ENCODE results near the gene PPP2R5A. TPM values are rescaled to one million over a fixed set of nuclear protein-coding genes. Genes with fewer than 3 reads are reported as not detected.

The PPP2R5A gene
- total RNA-seq = 40.4 and 42.1 TPM in 2 replicates

DNA sequence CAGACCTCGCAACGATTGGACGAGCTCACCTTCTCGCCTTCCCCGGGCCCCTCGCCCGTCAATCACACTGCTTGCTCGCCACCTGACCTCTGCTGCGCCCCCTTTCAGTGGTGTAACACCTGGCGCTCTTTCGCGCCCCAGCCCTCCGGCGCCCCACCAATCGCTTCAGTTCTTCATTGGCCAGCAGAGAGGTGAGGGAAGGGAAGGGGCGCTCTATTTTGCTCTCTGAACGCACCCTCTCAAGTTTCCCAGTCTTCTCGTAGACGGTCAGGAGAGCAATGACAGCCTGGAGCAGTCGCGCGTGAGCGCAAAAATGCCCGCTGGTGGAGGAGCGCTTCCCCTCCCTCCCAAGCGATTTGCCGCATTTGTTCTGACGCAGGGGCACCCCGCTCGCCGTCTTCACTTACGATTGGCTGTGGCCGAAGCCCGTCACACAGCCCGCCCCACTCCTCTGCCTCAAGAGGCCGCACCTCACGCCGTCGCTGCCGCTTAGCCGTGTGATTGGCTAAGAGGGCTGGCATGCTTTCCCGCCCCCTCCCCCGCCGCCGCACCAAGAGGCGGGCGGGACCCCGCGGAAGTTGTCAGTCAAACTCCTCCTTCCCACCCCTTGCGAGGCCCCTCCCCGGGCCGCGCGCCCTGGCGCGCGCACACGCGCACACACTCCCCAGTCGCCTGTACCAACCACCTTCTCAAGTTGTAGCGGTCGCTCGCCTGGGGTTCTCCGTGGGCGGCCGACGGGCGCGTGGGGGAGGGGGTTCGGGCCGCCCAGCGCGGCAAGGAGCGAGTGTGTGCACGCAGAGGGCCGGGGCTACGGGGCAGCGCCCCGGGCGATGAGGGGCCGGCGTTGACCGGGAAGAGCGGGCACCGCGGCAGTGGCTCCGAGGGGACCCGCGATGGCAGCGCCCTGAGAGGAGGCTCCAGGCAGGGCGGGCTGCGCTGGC lies at the start of gene PPP2R5A:
TSS of gene PPP2R5A (plus strand) at position 667 of the 941 bp plus-strand sequence. CDS start 701 bp downstream, outside the sequence.
- no peaks in the 10 kb centered on the region for H3K27me3 Mint-ChIP-seq (ENCODE audit: low read depth)
- H3K4me3 Mint-ChIP-seq (ENCODE audit: low read depth) = peak within 1 kb of the TSS; percentile 98
- peak within 1 kb of the TSS; percentile 97 for H3K27ac Mint-ChIP-seq
- H3K36me3 Mint-ChIP-seq (ENCODE audit: low read depth) = no peaks in the 10 kb centered on the region
- peaks cover 27% of the 10 kb centered on the region for H3K4me1 Mint-ChIP-seq (ENCODE audit: low read depth)
- H3K9me3 Mint-ChIP-seq = no peaks in the 10 kb centered on the region
- DNase-seq (ENCODE audit: low spot score) = peak; percentile 99
- intact Hi-C loops (cut with micrococcal nuclease) = loop anchor here (1.0 to 10.0 kb wide), 6 partner anchors 53 to 450 kb away; partner anchors contain the start of genes DTL, INTS7 and LPGAT1

DNA sequence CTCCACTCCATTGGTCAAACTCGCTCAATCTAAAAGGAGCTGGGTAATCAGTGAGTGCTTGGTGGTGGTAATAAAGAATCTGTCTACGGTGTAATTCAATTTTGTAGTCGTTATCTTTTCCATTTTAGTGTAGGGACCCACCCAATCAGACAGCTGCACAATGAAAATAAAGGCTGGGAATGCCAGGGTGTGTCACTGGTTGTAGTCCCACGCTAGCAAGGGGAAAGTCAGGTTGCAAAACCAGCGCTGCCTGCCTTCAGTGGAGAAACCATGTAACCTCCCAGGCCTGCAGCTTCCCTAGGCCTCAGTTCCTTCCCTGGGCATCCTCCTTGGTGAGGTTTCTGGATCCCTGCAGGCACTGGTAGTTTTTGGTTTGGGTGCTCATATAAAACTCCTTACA lies 49.4 kb upstream of the PPP2R5A start:
- Mint-ChIP-seq H3K9me3 (no peaks in the 10 kb centered on the region), H3K27me3 (ENCODE audit: low read depth) (no peaks in the 10 kb centered on the region), H3K27ac (no peak overlapping the region), H3K36me3 (ENCODE audit: low read depth) (no peaks in the 10 kb centered on the region), H3K4me3 (ENCODE audit: low read depth) (no peak overlapping the region), H3K4me1 (ENCODE audit: low read depth) (peaks cover 43% of the 10 kb centered on the region)
- no peak for DNase-seq (ENCODE audit: low spot score)
- intact Hi-C loops (cut with micrococcal nuclease) = loop anchor here (2.0 to 5.0 kb wide), 2 partner anchors 17 to 114 kb away; no protein-coding TSS in a partner anchor

DNA sequence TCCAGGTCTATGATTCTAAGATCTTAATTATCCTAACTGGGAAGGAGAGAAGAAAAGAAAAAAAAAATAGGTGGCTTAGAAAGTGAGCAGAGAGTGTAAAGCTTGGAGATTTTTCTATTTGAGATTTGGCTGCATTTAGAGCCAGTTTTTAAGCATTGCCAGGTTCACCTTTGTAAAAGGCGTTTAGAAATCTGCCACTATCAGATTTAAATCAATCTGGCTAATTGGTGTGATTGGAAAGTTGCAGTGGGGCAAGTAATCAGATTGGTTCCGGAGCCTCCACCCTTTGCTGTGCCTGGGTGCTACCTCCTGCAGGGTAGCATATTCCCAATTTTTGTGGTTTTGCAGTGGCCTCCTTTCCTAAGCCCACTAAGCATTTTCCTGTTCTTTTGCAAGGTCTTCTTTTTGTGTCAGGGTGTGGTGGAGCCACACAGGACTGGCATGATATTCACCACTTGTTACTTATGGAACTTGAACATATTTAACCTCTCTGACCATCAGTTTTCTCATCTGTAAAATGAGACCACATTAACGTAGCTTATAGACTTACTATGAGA lies 48.5 kb upstream of the PPP2R5A start:
- Mint-ChIP-seq H3K4me3 (ENCODE audit: low read depth) (no peak overlapping the region), H3K27me3 (ENCODE audit: low read depth) (no peaks in the 10 kb centered on the region), H3K36me3 (ENCODE audit: low read depth) (no peaks in the 10 kb centered on the region), H3K4me1 (ENCODE audit: low read depth) (peaks cover 45% of the 10 kb centered on the region), H3K9me3 (no peaks in the 10 kb centered on the region), H3K27ac (no peak overlapping the region)
- intact Hi-C loops (cut with micrococcal nuclease) = loop anchor here (5.0 kb wide), 1 partner anchor 114 kb away; no protein-coding TSS in a partner anchor
- DNase-seq (ENCODE audit: low spot score) = no peak

DNA sequence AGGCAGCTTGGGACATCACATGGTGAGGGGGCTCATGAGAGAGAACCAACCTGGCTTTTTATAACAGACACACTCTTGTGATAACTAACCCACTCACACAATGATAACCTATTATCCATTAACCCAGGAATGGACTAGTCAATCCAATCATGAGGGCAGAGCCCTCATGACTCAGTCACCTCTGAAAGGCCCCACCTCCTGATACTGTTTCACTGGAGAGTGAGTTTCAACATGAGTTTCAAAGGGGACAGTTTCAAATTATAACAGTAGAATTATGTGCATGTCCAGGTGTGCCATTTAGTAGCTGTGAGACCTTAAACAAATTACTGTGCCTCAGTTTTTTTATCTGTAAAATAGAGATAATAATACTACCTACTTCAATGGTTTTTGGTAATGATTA lies 47.6 kb upstream of the PPP2R5A start:
- Mint-ChIP-seq H3K27me3 (ENCODE audit: low read depth) (no peaks in the 10 kb centered on the region), H3K9me3 (no peaks in the 10 kb centered on the region), H3K4me1 (ENCODE audit: low read depth) (peaks cover 37% of the 10 kb centered on the region), H3K4me3 (ENCODE audit: low read depth) (no peak overlapping the region), H3K27ac (no peak overlapping the region), H3K36me3 (ENCODE audit: low read depth) (no peaks in the 10 kb centered on the region)
- no peak for DNase-seq (ENCODE audit: low spot score)
- intact Hi-C loops (cut with micrococcal nuclease) = loop anchor here (5.0 kb wide), 1 partner anchor 115 kb away; no protein-coding TSS in a partner anchor

DNA sequence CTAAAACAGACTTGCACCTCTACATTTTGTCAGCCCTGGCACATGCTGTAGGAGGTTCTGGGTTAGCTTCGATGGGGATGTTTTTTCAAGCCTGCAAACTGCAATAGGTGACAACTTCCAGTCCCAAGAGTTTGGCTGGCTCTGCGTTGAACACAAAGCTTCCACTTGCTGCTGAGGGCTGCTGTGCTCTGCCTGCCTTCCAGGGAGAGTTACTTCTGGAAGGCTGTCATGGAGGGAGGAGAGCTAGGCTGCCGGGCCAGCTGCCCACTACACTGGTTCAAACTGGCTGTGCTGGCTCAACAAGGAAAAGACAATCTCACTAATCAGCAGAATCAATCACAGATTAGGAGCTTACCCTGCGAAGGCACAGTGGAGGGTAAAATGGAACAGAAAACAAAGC lies 46.7 kb upstream of the PPP2R5A start:
- DNase-seq (ENCODE audit: low spot score) = no peak
- H3K4me3 Mint-ChIP-seq (ENCODE audit: low read depth) = no peak overlapping the region
- H3K4me1 Mint-ChIP-seq (ENCODE audit: low read depth) = peaks cover 32% of the 10 kb centered on the region
- no peaks in the 10 kb centered on the region for H3K9me3 Mint-ChIP-seq
- H3K27ac Mint-ChIP-seq = no peak overlapping the region
- no peaks in the 10 kb centered on the region for H3K27me3 Mint-ChIP-seq (ENCODE audit: low read depth)
- intact Hi-C loops (cut with micrococcal nuclease) = loop anchor here (5.0 kb wide), 1 partner anchor 116 kb away; no protein-coding TSS in a partner anchor
- H3K36me3 Mint-ChIP-seq (ENCODE audit: low read depth) = no peaks in the 10 kb centered on the region

DNA sequence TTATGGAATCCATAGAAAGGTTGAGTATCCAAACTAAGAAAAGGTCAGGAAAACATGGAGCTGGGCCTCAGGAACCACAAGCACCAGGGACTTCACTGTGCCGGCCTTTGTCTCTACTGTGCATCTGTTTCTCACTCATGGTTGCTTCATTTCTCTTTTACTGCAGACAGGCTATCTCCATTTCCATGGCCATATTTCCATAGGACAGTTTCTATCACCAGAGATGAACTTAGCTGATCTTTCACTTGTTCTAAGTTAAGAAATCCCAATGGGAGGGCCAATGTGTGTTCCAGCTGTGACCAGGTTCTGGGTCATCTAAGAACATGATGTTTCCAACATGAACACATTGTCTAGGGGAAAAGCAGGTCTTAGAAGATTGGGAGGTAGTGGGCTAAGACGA lies 43.7 kb upstream of the PPP2R5A start:
- Mint-ChIP-seq H3K27me3 (ENCODE audit: low read depth) (no peaks in the 10 kb centered on the region), H3K27ac (no peak overlapping the region), H3K36me3 (ENCODE audit: low read depth) (peaks cover 3% of the 10 kb centered on the region), H3K9me3 (no peaks in the 10 kb centered on the region), H3K4me1 (ENCODE audit: low read depth) (peaks cover 21% of the 10 kb centered on the region), H3K4me3 (ENCODE audit: low read depth) (no peak overlapping the region)
- no peak for DNase-seq (ENCODE audit: low spot score)
- intact Hi-C loops (cut with micrococcal nuclease) = no loop called here

DNA sequence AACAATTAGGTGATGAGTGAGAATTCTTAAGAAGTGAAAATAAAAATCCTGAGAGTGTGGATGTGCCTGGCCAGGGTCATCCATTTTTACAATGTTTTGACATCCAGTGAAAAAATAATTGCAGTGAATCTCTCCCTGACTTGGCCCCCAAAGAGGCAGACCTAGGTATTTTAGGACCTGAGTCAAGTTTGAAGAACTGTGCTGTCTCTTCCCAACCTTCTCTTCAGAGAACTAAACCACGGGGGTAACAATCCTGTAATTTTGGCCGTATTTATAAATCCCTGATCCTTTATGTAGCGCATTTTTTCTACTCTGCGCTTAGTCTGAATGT lies 43.3 kb upstream of the PPP2R5A start:
- H3K9me3 Mint-ChIP-seq = no peaks in the 10 kb centered on the region

DNA sequence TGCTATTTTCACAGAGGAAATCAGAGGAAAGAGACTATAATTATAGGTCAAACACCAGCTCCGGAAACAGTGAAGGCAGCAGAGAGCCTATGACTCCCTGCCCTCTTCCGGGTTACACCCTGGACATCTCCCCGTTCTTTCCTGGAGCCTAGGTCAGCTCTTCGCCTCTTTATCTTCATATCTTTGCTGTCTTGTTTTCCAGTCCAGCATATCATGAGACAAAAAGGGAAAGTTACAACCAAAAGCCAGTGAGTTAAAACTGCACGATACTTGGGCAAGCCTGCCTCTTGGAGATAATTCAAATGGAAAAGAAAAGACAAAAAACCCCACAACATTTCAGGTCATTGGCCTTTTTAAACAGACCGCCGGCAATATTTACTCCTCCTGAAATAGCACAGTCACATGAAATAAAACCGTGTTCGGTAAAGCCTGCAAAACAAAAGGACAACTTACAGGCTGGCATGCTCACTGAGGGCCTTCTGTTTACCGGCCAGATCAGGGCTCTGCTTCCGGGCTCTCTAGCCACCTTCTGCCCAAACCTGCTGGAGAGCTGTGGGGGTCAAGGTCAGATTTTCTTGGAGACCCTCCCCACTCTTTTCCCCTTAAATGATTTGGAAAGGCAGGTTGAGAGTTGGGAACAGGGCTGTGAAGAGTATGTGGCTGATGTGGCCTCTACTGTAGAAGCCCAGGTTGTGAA lies 42.8 kb upstream of the PPP2R5A start:
- peak overlapping the region; percentile 67 for H3K27ac Mint-ChIP-seq
- peaks cover 3% of the 10 kb centered on the region for H3K36me3 Mint-ChIP-seq (ENCODE audit: low read depth)
- no peaks in the 10 kb centered on the region for H3K9me3 Mint-ChIP-seq
- DNase-seq (ENCODE audit: low spot score) = no peak
- no peaks in the 10 kb centered on the region for H3K27me3 Mint-ChIP-seq (ENCODE audit: low read depth)
- no peak overlapping the region for H3K4me3 Mint-ChIP-seq (ENCODE audit: low read depth)
- intact Hi-C loops (cut with micrococcal nuclease) = no loop called here
- H3K4me1 Mint-ChIP-seq (ENCODE audit: low read depth) = peaks cover 21% of the 10 kb centered on the region

More for the DNA sequence above, 43.3 kb upstream of the PPP2R5A start:
- Mint-ChIP-seq H3K4me1 (ENCODE audit: low read depth) (peaks cover 21% of the 10 kb centered on the region), H3K36me3 (ENCODE audit: low read depth) (peaks cover 3% of the 10 kb centered on the region), H3K4me3 (ENCODE audit: low read depth) (no peak overlapping the region), H3K27ac (peak overlapping the region; percentile 67), H3K27me3 (ENCODE audit: low read depth) (no peaks in the 10 kb centered on the region)
- intact Hi-C loops (cut with micrococcal nuclease) = no loop called here
- DNase-seq (ENCODE audit: low spot score) = no peak

DNA sequence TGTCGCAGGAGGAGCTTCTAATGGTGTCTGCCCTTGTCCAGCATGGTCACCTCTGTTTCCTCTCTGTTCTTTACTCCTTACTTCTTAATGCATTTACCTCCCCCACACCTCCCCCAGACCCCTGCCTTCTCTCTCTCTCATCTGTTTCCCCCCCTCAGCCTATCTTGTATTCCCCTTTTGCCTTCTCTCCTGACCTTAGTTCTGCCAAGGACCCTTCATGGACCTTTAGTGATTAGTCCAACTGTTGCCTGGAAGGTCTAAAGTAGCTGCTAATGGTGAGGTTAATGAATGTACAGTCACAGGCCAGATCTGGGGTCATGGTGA lies 42.3 kb upstream of the PPP2R5A start:
- H3K4me1 Mint-ChIP-seq (ENCODE audit: low read depth) = peaks cover 17% of the 10 kb centered on the region
- intact Hi-C loops (cut with micrococcal nuclease) = no loop called here

DNA sequence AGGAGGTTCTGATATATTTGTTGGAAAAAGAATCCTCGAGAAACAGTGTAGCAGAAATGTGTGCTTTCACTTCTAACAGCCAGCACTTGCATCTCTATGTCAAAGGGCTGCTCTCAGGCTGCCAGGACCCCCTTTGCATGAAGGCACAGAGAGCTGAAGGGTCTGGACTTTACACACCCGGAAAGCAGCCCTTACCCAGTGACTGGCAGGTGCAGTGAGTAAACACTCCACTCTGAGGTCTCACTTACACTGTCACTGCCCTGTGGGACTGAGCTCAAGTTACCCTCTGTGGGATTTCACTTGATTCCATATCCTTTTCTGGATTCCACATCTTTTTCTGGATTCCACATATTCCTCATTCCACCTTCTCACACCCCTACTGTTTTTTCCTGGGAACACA lies 40.8 kb upstream of the PPP2R5A start:
- Mint-ChIP-seq H3K9me3 (no peaks in the 10 kb centered on the region), H3K27me3 (ENCODE audit: low read depth) (no peaks in the 10 kb centered on the region), H3K4me1 (ENCODE audit: low read depth) (peaks cover 11% of the 10 kb centered on the region), H3K36me3 (ENCODE audit: low read depth) (peaks cover 3% of the 10 kb centered on the region), H3K27ac (peak overlapping the region; percentile 17), H3K4me3 (ENCODE audit: low read depth) (no peak overlapping the region)
- intact Hi-C loops (cut with micrococcal nuclease) = no loop called here
- DNase-seq (ENCODE audit: low spot score) = no peak

More for the DNA sequence above, 42.3 kb upstream of the PPP2R5A start:
- H3K9me3 Mint-ChIP-seq = no peaks in the 10 kb centered on the region
- no peak overlapping the region for H3K4me3 Mint-ChIP-seq (ENCODE audit: low read depth)
- DNase-seq (ENCODE audit: low spot score) = no peak
- H3K36me3 Mint-ChIP-seq (ENCODE audit: low read depth) = peaks cover 3% of the 10 kb centered on the region
- H3K27ac Mint-ChIP-seq = no peak overlapping the region
- H3K27me3 Mint-ChIP-seq (ENCODE audit: low read depth) = no peaks in the 10 kb centered on the region

DNA sequence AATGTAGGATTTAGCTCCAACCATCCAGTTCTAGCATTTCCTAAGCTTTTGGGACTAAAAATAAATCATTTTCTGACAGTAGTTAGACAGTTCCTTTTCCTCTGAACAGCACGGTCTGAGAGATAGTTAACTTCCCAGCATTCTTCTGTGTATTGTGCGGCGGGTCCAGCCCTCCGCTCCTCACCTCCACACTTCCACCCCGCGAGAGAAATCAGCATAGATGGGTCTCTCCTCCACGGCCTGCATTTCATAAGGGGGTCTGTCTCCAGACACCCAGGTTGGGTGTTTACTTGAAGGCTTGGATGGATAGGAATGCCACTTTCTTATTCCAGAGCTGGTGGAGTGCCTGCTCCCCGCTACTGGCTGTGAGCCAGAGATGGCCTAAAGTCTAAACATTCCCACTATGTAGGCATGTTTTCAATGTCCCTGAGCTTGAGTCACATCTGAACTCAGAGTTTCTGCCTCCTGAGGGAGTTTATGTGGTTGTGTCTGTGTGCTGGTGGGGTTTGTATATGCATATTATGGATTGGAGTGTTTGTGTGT lies 38.0 kb upstream of the PPP2R5A start:
- peaks cover 16% of the 10 kb centered on the region for H3K4me1 Mint-ChIP-seq (ENCODE audit: low read depth)
- intact Hi-C loops (cut with micrococcal nuclease) = no loop called here
- H3K36me3 Mint-ChIP-seq (ENCODE audit: low read depth) = peaks cover 3% of the 10 kb centered on the region
- H3K4me3 Mint-ChIP-seq (ENCODE audit: low read depth) = no peak overlapping the region
- H3K27ac Mint-ChIP-seq = no peak overlapping the region
- H3K27me3 Mint-ChIP-seq (ENCODE audit: low read depth) = no peaks in the 10 kb centered on the region
- no peak for DNase-seq (ENCODE audit: low spot score)
- no peaks in the 10 kb centered on the region for H3K9me3 Mint-ChIP-seq

DNA sequence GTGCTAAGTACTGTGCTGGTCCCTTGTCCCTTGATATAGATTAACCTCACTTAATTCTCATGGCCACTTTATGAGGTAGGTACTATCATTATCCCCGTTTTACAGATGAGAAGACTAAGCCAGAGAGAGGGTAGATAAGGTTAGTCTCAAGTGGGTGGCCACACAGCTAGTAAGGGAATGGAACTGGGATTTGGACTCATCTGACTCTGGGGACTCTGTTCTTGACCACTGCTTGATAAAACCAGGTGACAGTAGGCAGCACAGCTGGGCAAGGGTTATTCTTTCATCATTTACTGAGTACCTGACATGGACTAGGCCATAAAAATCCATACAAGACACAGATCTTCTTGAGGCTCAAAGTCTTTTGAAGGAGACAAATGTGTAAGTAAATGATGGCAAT lies 37.2 kb upstream of the PPP2R5A start:
- H3K36me3 Mint-ChIP-seq (ENCODE audit: low read depth) = peaks cover 3% of the 10 kb centered on the region
- H3K4me3 Mint-ChIP-seq (ENCODE audit: low read depth) = no peak overlapping the region
- no peaks in the 10 kb centered on the region for H3K27me3 Mint-ChIP-seq (ENCODE audit: low read depth)
- H3K9me3 Mint-ChIP-seq = no peaks in the 10 kb centered on the region
- peaks cover 20% of the 10 kb centered on the region for H3K4me1 Mint-ChIP-seq (ENCODE audit: low read depth)
- intact Hi-C loops (cut with micrococcal nuclease) = no loop called here
- no peak overlapping the region for H3K27ac Mint-ChIP-seq
- DNase-seq (ENCODE audit: low spot score) = no peak

All from activated T-helper 2 cell treated with anti-CD3 and anti-CD28 coated beads, Interferon-gamma antibody, Interleukin-2, Interleukin-4, amounts not matched to agents 10 μg/mL and 5 μg/mL and 100 μg/mL, durations not matched to agents 14 hours and 24 hours and 36 hours (primary cell).